Fibroblast of skin of left biceps (primary cell): ENCODE data around the gene DUSP6.

Experiments
- DNase-seq, 2 experiments: peaks; one replicate each; pipeline ENCODE4 v3.0.0-alpha.2; 2013; ENCODE audit warnings: low read depth in 2 of 2

Gene DUSP6

DNA sequence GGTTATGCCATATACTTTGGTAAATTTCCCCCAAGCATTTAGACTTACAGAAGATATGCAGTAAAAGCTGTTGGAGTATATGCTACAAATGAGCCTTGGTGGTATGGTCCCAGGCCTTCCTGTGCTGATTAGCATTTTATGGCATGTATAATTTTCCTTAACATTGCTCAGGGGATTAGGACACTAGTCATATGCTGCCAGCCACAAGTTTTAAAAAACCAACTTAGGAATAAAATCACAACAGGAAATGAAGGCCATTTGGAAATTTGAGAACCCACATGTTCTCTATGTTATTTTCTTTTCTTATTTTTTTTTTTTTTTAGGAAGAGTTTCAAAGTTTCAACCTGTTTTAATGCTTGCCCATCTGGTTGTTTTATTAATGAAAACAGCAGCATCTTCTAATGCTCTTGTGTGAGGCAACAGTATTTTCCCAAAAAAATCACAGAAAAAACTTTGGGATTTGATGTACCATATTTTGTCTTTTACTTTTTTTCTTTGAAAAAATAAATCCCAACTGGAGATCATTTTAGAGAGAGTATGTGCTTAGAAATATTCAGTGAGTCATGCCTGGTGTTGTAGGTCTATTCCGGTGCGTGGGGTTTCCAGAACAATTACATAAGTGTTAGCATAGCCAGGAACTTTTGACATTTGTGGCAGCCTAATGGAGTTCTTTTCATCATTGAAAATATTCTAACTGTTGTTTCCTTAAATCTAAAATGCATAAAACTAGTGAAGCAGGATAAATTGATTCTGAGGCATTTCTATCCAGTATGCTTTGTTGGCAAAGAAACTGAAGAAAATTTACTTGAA is 21.7 kb upstream of the DUSP6 start:
- DNase-seq, result peak in 1 of 2 experiments; percentile 32

DNA sequence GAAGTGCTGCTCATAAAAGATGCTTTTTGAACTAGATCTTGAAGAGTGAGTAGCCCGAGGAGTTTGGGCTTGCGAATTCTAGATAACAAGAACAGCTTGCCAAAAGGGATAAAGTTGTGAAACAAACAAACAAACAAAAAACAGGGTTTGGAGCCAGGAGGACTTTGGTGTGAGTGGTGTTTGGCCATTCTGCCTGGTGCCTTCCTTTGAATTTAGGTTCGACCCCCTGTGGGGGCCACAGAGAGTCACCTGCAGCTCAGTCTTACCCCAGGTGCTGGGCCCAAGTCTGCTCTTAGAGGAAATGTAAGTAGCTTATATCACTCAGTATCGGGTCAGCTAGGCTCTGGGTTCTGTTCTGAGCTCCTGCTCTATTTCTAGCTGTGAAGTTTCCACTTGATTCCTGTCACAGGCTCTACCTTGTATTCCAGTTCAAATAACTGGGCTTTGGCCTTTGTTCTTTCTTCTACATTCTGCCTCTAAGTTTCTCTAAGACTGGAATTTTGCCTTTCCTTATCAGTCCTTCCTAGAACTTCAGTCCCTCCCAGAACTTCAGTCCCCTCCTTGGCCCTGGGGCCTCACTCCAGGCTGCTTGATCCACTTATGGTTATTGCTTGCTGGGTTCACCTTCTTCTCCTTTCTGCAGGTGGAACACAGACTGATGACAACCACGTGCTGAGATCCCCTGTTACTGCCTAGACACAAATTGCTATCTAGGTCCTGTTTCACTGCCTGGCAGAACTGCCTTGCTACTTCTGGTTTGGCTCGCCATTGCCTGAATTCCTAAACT is 20.5 kb upstream of the DUSP6 start:
- DNase-seq, result no peak

DNA sequence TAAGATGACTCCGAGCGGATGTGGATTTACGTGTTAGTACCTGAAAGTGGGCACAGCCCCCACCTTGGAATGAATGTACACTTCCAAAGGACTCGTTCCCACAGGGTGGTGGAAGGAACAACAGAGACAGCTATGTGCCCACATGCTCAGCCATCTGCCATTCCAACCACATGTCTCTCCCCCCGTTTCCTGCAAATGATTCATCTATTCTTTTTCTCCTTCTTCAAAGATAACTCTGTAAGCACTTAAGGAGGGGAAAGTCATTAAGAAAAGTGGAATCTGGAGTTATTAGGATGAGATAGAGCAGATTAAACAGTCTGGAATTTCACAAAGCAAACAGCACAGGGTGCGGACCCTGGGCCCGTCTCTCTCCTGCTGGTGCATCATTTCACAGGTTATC is 18.5 kb upstream of the DUSP6 start:
- DNase-seq, result peak in 1 of 2 experiments; percentile 18

DNA sequence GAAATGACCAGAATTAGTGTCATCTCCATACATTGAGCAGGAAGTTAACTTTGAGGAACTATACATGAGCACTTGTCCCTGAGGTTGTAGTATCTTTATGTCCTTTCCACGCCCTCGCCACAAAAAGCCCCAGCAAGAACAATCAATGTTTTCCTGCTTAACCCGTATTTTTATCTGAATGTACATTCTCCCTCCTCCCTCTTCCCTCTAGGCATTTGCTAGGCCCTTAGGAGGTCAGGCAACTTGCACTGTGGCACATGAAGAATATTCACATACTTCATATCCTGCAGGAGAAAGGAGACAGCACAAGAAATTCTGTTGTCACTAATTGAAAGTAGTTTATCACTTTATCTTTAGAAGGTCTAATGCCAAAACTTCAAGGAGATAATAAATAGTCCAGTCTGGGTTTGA is 18.1 kb upstream of the DUSP6 start:
- no peak for DNase-seq

DNA sequence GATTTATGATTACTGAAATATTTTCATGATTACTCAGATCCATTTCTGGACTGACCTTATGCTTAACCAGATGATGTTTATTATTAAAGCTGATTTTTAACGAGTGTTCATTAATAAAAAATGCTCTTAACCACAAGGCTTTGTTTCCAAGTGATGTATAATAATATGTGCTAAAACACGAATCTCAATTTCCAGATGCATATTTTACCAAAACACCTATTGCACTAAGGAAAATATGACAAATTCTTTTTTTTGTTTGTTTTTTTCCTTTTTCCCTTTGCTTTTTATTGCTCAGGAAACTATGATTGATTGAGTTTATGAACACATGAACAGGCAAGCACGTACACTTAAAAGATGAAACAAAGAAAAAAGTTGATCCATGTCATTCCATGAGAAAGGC is 16.9 kb upstream of the DUSP6 start:
- no peak for DNase-seq

DNA sequence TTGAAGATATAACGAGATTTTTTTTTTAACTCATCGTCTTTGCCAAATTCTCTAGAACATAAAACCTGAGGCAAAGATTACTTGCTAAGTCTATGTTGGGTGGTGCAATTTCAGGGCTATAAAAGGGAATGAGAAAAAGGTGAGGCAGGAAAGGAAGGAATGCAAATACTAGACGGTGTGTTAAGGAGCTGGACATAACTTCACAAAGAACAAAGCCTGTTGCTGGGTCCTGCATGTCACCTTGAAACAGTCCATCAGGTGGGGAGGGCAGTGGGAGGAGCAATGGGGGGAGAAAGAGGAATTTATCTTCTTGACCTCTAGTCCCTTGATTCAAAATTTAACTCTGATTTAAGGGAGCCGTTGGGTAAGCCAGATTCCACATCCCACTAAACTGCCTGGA is 16.1 kb upstream of the DUSP6 start:
- DNase-seq, result no peak

DNA sequence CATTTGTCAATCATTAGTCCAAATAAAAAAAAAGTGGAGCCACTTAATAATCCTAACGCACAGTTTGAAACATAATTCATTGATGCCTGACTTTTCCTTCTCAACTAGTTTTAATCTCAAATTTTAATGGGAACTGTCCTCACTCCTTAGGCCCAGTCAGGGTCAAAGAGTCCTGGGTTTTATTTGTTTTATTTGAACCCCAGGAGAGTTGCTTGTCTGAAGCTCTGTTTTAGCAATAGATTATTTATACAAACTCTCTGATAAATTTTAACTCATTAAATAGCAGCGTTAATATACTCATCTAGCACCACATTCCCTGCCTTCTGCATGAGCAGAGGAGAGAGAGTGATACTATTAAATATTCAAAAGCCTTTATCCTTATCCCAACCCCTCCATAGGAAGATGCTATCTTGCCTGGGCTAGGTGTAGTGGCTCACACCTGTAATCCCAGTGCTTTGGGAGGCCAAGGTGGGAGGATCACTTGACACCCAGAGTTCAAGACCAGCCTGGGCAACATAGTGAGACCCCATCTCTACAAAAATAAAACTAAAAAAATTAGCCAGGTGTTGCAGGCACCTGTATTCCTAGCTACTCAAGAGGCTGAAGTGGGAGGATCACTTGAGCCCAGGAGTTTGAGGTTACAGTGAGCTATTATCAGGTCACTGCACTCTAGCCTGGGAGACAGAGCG is 14.5 kb upstream of the DUSP6 start:
- no peak for DNase-seq

DNA sequence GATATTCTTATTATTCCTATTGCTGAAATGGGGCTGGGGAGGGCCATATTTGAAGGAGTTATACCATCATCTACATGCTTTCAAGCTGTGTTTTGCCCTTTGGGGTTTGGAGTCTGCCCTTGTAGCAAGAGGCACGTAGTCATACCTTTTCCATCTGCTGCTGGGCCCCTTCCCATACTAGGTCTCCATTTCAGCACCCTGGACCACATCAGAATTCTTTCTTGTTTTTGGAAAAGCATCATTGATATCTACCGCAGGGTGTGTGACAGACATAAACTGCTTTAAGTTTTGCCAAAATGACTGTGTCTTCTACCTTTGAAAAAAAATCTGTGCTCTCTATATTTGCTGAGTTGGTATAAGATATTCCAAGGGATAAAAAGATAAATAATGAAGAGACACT is 12.3 kb upstream of the DUSP6 start:
- no peak for DNase-seq

DNA sequence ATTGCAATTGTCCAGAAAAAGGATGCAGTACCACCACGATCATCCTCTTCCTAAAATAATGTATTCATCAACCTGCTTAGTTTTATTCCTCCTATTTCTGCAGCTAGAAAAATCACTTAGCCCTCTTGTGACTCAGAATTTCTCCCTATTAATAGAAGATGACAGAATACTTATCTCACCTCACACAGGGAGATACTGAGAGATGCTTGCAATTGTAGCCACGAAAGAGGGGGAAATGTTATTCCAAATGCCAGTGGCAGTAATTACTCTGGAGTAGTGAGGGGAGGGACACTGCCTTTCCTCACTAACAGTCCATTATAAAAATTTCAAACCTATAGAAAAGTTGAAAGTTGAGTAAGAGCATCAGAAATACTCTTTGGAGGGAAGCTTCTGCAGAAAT is 11.8 kb upstream of the DUSP6 start:
- no peak for DNase-seq

DNA sequence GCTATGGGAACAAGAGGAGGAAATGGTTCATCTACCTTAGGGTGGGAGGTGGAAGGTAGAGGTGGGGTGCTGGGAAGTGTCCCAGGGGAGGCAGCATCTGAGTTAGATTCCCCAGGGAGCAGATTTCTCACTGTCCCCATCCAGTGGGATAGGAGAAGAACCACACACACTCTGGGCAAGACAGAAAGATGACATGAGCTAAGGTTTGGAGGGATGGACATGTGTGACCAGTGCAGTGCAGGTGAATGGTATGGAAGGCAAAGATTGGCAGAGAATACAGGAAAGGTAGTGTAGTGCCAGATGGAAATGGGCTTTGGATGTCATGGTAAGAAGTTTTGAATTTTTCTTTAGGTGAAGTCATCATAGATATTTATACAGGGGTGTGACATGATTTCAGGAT is 11.3 kb upstream of the DUSP6 start:
- DNase-seq, result no peak

DNA sequence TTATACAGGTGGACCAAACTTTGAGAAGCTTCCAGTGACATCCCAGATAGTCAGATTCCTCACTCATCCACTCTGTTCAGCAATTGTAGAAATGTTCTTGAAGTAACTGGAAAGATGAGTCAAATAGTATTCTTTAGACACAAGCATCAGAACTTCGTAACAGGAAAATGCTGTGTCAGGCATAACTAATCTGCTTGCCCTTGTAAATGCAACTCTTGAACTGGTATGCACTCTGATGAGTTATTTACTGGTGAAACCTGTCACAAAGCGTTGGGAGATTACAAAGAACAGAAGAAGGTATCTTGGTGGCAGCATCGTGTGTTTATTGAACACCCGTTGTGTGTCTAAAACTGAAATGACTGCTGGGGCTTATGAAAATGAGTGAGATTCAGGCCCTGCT is 10.8 kb upstream of the DUSP6 start:
- DNase-seq, result no peak

DNA sequence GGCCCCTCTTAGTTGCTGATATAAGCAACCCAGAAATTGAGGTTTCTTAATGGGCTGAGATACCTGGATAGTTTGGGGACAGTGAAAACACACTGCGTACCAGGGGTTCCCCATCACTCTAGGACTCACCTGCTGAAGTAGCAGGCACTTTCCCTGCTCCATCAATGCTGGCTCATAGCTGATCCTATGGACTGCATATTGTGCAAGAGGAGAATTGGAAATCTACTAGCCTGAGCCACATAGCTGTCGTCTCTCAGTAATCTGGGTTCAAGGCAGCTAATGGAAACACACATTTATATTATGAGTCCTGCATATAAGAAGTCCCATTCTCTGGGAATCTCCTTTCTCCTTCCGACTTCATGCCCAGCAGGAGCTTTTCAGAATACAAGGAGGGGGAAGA is 7.3 kb upstream of the DUSP6 start:
- no peak for DNase-seq

DNA sequence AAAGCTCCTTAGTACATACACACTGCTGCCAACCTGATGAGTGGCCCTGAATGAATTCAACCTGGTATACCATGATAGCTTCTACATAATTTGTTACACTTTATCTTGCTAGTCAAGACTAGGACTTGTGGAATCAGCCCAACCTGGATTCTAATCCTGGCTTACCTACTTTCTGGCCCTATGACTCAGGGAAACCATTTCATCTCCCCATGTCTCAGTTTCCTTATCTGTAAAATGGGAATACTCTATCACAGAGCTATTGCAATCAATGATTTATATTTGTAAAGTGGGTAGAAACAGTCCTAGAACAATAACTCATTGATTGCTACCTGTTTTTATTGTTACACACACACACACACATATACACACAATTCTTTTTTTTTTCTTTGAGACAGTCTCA is 6.5 kb upstream of the DUSP6 start:
- DNase-seq, result no peak

DNA sequence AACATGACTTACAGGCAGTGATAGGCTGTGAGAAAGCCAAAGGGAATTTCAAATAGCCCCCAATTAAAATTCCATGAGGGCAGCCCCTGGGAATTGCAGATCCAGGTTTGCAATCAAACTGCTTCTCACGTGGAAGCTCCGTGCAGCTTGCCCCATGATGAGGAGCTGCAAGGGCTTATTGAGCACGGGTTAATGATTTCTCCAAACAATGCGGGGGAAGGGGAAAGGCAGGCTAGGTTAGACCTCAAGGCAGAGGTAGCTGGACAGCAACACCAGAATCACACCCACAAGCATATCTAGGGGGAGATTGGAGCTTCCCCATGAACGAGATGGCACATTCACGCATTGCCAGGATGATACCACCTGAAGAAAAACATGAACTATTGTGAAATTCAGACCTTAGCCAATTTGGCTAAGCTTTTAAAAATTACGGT is 5.0 kb upstream of the DUSP6 start:
- DNase-seq, result no peak

DNA sequence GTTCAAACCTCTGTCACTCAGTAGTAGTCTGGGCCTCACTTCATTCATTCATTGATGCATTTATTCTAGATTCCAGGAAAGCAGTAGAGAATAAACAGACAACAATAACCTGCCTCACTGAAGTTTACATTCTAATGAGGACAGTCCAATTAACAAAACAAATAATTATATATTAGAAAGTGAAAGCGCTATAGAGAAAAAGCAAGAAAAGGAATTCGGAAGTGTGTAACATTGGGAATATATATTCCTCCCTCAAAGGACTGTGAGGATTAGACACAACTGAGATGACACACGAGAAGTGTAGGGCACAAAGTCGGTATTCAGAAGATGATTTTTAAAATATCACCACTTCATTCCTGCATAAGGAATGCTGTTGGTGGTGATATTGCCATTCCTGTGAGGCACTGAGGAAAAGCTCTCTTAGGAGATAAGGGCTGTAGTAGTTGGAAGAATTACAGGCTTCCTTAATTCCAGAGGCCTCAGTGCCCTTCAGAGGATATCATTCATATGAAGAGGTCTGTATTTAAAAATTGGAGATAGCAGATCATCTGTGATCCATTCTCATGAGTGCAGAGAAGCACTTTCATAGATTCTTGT is 3.9 kb upstream of the DUSP6 start:
- no peak for DNase-seq

DNA sequence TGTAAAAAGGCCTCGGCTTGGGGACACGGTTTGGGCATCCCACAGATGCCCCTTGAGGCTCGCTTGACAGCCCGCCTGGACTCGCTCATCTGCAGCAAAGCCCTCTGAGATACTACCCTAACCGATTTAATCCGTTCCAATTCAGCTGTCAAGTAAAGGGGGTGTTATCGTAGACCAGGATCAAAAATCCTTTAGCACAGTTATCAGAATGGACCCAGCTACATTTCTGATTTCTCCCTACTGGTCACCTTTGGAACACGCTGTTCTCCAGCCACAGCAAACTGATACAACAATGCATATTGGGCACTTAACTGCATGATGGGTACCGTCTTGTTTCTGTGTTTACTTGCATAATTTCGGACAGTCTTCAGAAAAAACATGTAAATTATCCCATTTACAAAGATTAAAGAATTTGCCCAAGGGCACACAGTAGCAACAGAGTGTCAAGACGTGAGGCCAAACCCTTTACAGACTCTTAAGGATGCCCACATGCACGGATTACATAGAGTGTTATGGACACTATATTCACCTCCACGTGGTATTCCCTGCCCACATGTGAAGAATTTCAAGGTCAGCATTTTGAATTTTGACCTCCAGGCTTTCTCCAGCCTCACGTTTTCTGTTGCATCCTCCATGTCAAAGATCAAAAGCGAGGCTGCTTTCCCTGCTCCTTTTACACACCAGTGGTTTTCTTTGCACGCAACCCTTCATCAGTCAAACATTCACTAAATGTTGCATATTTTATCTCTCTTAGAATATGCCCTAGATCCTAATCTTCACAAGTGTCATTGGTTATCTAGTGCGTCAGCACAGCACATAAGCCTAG is 3.2 kb upstream of the DUSP6 start:
- DNase-seq, result no peak

DNA sequence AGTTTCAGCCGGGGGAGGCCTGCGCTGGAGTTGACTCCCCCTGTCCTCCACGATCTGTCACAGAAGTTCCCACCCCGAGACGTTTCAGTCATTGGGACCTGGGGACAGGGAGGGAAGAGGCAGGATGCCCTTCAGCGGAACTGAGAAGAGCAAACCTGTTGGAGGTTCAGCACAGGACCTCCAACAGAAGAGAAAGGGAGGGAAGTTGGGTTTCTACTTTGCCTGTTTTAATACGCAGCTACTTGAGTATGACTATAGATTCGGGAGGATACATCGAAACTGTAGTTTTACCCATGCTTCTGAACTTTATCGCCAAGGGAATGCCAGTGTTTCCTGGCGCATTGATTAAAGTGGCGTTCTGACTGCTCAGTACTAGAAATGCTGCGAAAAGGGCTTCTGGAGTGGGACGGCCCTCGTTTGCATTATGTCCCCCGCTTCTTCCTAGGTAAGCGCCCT is 2.3 kb upstream of the DUSP6 start:
- DNase-seq, result no peak

DNA sequence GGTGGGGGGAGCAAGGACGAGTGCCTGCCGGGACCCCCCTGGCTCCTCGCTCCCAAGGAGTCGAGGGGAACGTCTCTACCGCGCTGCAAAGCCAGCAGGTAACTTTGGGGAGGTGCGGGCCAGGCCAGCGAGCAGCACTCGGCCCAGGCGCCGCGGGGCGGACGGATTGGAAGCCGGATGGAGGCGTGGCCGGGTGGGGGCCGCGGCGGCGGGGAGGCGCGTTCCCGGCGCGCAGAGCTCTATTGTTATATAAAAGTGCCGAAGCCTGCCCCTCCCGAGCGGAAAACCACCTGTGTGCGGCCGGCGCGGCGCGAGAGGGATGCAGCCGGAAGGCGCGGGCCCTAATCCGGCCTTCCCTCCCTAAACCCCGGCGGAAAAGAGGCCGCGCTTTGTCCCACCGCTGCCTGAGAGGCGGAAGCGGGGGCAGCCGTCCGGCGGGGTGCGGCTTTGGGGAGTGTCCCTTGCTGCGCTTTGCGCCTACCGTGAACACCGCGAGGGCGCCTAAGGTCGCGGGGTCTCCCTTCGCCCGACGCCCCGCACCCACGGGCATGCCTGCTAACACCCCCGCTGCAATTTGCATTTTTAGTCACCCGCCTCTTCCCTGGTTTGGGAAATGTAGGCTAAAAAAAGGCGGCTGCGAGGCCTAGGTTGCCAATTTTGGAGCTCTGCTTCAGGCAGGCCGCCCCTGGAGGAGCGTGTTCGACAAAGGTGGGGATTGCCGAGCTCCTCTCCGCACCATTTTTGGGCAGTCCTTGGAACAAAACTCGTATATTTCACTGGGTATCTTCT is 1.7 kb upstream of the DUSP6 start:
- no peak for DNase-seq

DNA sequence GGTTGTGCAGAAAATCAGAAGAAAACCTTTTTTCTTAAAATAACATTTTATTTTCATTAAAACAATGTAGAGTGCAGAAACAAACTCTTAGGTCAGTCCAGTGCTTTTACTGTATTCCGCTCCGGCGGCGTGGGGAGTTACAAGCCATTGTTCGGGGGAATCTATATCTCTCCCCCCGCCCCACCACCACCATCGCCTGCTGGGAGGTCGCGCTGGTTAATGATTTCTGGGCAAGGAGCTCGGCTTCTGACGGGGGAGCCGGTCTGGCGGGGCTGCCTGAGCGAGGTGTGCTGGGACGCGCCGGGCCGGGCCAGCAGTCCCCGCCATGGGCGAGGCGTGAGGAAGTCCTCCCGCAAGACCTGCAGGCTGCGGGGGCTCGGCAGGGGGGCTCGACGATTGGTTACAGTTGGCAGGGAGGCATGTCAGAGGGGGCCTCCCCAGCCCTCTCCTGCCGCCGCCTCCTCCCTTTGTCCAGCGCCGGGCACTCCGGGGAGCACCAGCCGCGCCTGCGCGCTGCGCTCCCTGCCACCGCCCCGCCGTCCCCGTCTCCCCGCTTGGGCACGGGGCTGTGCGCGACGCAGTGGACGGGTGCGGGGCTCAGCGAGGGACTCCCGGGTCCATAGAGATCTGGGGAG is 1.0 kb upstream of the DUSP6 start:
- peak in 1 of 2 experiments; percentile 16 for DNase-seq

DNA sequence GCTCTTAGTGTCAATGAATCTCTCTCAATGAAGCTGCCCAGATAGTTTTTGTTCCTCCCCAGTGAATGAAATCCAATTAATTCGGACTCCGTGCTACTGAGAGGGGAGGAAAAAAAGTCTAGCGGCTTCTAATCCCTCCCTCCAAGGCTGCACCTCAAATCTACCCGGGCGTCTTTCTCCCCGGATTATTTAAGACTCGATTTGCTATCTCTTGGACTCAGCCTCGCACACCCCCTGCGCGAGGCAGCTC is 134 bp downstream of the DUSP6 start:
- DNase-seq, result no peak
